DOHH2 (cell line): ENCODE results near the gene HLA-DPA1.

Experiments
- EZH2phosphoT487 ChIP-seq: fragments of 200-600 bp; sonication (generic); IDR thresholded peaks from 2 replicates; pipeline ENCODE4 v1.6.1; 2017; ENCODE audit warnings: borderline replicate concordance, mild to moderate bottlenecking, antibody characterized with exemption, low read length, moderate library complexity, mixed read lengths
- TF ChIP-seq, protein P1 (sequence below): fragments of 200-600 bp; sonication (generic); IDR thresholded peaks from one replicate; pipeline ENCODE4 v1.5.1; 2014; ENCODE audit warnings: antibody characterized with exemption, mild to moderate bottlenecking, low read depth, low read length; ENCODE audit not compliant: poor library complexity, severe bottlenecking

- TF ChIP-seq, protein P1, sequence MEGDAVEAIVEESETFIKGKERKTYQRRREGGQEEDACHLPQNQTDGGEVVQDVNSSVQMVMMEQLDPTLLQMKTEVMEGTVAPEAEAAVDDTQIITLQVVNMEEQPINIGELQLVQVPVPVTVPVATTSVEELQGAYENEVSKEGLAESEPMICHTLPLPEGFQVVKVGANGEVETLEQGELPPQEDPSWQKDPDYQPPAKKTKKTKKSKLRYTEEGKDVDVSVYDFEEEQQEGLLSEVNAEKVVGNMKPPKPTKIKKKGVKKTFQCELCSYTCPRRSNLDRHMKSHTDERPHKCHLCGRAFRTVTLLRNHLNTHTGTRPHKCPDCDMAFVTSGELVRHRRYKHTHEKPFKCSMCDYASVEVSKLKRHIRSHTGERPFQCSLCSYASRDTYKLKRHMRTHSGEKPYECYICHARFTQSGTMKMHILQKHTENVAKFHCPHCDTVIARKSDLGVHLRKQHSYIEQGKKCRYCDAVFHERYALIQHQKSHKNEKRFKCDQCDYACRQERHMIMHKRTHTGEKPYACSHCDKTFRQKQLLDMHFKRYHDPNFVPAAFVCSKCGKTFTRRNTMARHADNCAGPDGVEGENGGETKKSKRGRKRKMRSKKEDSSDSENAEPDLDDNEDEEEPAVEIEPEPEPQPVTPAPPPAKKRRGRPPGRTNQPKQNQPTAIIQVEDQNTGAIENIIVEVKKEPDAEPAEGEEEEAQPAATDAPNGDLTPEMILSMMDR, result no peak
- TF ChIP-seq EZH2phosphoT487, result no peak
These were observed 1.9 kb downstream of the HLA-DPA1 start for GRCh38 chr6:33071569-33071968.
